Endothelial cell of umbilical vein (primary cell): ENCODE data around the gene PHC1. TPM values are rescaled to one million over a fixed set of nuclear protein-coding genes. Genes with fewer than 3 reads are reported as not detected.

Experiments used
- BruUV-seq: library from RNA; stranded (reverse); fragments of 400-500 nt; replicated peaks from 2 replicates; lab custom pipeline; 2021; lab: Mats Ljungman, UMichigan
- CTCF ChIA-PET: fragments of 300-600, 350-600 bp; sonication (Branson Sonifier 250); formaldehyde crosslinking; loops from one replicate; lab custom pipeline; 2021; ENCODE audit warnings: antibody characterized with exemption, inconsistent platforms; lab: Charles Lee
- POLR2A ChIA-PET: fragments of 300-600, 350-600 bp; sonication (Branson Sonifier 250); formaldehyde crosslinking; loops from one replicate; lab custom pipeline; 2021; ENCODE audit warnings: antibody characterized with exemption, inconsistent platforms; lab: Charles Lee
- DNase-seq: peaks from one replicate; pipeline ENCODE4 v3.0.0-alpha.2; 2011; ENCODE audit warnings: low read depth, low spot score
- FAIRE-seq: peaks from 2 replicates; lab custom pipeline; 2011; peaks lifted over from hg19 to GRCh38; lab: Jason Lieb, UNC
- H2AFZ ChIP-seq: 2 replicates; pipeline ENCODE4 v1.6.0; 2012; ENCODE audit warnings: low read depth, low read length, control low read depth, inconsistent platforms
- H3K27ac ChIP-seq: 2 replicates; pipeline ENCODE4 v1.5.1; 2011; ENCODE audit warnings: low read depth, mild to moderate bottlenecking, control low read depth, low read length, moderate library complexity; ENCODE audit not compliant: insufficient read depth
- H3K27me3 ChIP-seq, 2 experiments: 2 replicates each; pipeline versions ENCODE4 v1.6.0 to v1.6.1; 2011; ENCODE audit warnings: low read length in 2 of 2, mixed read lengths in 1 of 2; ENCODE audit not compliant: control insufficient read depth in 2 of 2, insufficient read depth in 2 of 2
- H3K36me3 ChIP-seq, 2 experiments: 2 replicates in 1 of 2; 3 replicates in 1 of 2; pipeline ENCODE4 v1.5.1; 2011; ENCODE audit warnings: low read length in 2 of 2, mild to moderate bottlenecking in 1 of 2, moderate library complexity in 1 of 2; ENCODE audit not compliant: control insufficient read depth in 2 of 2, insufficient read depth in 2 of 2; ENCODE audit errors: extremely low read depth in 1 of 2
- H3K4me1 ChIP-seq: 3 replicates; pipeline ENCODE4 v1.5.1; 2011; ENCODE audit warnings: mild to moderate bottlenecking, low read length; ENCODE audit not compliant: control insufficient read depth, insufficient read depth; ENCODE audit errors: extremely low read depth
- H3K4me2 ChIP-seq: 2 replicates; pipeline ENCODE4 v1.6.1; 2011; ENCODE audit warnings: low read length, control low read depth, mixed read lengths; ENCODE audit not compliant: insufficient read depth
- H3K4me3 ChIP-seq, 3 experiments: fragments of 200-600 bp in 1 of 3; sonication (generic), shearing (Covaris generic) in 1 of 3; replicated peaks in 1 of 3; 2 replicates each; pipeline ENCODE4 v1.5.1; 2011 to 2016; ENCODE audit warnings: control low read depth in 3 of 3, low read length in 3 of 3, mild to moderate bottlenecking in 2 of 3, inconsistent platforms in 1 of 3, low read depth in 1 of 3, moderate library complexity in 1 of 3; ENCODE audit not compliant: insufficient read depth in 1 of 3
- H3K79me2 ChIP-seq: 2 replicates; pipeline ENCODE4 v1.6.0; 2012; ENCODE audit warnings: low read length, inconsistent platforms; ENCODE audit not compliant: control insufficient read depth, insufficient read depth
- H3K9ac ChIP-seq: replicated peaks from 2 replicates; pipeline ENCODE3; 2011; ENCODE audit warnings: low read length, control low read depth; ENCODE audit not compliant: insufficient read depth; ENCODE audit errors: extremely low read depth
- H3K9me1 ChIP-seq: replicated peaks from 3 replicates; pipeline ENCODE4 v1.6.0; 2011; ENCODE audit warnings: mild to moderate bottlenecking, low read length; ENCODE audit not compliant: control insufficient read depth, insufficient read depth; ENCODE audit errors: extremely low read depth
- H3K9me3 ChIP-seq: replicated peaks from 2 replicates; pipeline ENCODE4 v1.5.1; 2012; ENCODE audit warnings: low read length, inconsistent platforms; ENCODE audit not compliant: control insufficient read depth, insufficient read depth
- H4K20me1 ChIP-seq: replicated peaks from 2 replicates; pipeline ENCODE3; 2011; ENCODE audit warnings: mild to moderate bottlenecking, low read length; ENCODE audit not compliant: control insufficient read depth, insufficient read depth; ENCODE audit errors: extremely low read depth
- EZH2 ChIP-seq: IDR thresholded peaks from 2 replicates; pipeline ENCODE4 v1.6.1; 2012; ENCODE audit warnings: borderline replicate concordance, low read depth, mild to moderate bottlenecking, moderate library complexity, low read length, inconsistent platforms; ENCODE audit not compliant: severe bottlenecking
- FOS ChIP-seq: IDR thresholded peaks from 2 replicates; pipeline ENCODE4 v1.6.1; 2011; ENCODE audit warnings: mild to moderate bottlenecking, low read length, moderate library complexity, borderline replicate concordance; ENCODE audit not compliant: insufficient read depth
- GATA2 ChIP-seq: IDR thresholded peaks from 2 replicates; pipeline ENCODE4 v1.7.0; 2011; ENCODE audit warnings: low read depth, mild to moderate bottlenecking, moderate library complexity, mixed read lengths, low read length; ENCODE audit not compliant: insufficient read length, insufficient read depth
- JUN ChIP-seq: IDR thresholded peaks from 2 replicates; pipeline ENCODE4 v1.6.1; 2011; ENCODE audit warnings: borderline replicate concordance, low read depth; ENCODE audit not compliant: insufficient read length, insufficient read depth
- MYC ChIP-seq: IDR thresholded peaks from one replicate; pipeline ENCODE4 v1.6.1; 2011; ENCODE audit warnings: mild to moderate bottlenecking, low read depth, low read length
- POLR2A ChIP-seq: IDR thresholded peaks from 2 replicates; pipeline ENCODE4 v1.6.1; 2012; ENCODE audit warnings: low read depth, mild to moderate bottlenecking, control low read depth, low read length
- POLR2AphosphoS5 ChIP-seq: IDR thresholded peaks from 2 replicates; pipeline ENCODE4 v1.6.1; 2012; ENCODE audit warnings: low read depth, mild to moderate bottlenecking, control low read depth, low read length, moderate library complexity; ENCODE audit not compliant: insufficient read depth
- dilution Hi-C: fragments of 300-500 bp; cut with MboI; formaldehyde crosslinking; loops from one replicate; pipeline ENCODE4 v1.15.0; 2019; ENCODE audit warnings: low sequenced_read_pairs; ENCODE audit not compliant: extremely low pct_ligation_motif_present
- intact Hi-C: fragments of 100-400 bp; cut with micrococcal nuclease; formaldehyde crosslinking; loops from one replicate; pipeline ENCODE4 v1.10.0; 2022
- polyA plus RNA-seq, 4 experiments: library from polyadenylated mRNA; depleted of rRNA in 3 of 4; stranded (reverse) in 3 of 4; unstranded in 1 of 4; fragments of >200 nt; gene quantifications; 2 replicates each; pipeline versions ENCODE4 v1.2.1 to v1.2.3, GENCODE V29; 2011 to 2012; ENCODE audit warnings: missing spikeins in 1 of 4
- total RNA-seq: library from RNA; stranded (reverse); gene quantifications from 2 replicates; pipeline ENCODE4 v1.2.3, GENCODE V29; 2021
- TF ChIP-seq, protein P1 (sequence below), 2 donors: IDR thresholded peaks; 1 replicate in 1 of 2; 2 replicates in 1 of 2; pipeline ENCODE4 v1.5.1; 2011; ENCODE audit warnings: low read length in 2 of 2, mild to moderate bottlenecking in 2 of 2, moderate library complexity in 2 of 2, control low read depth in 1 of 2, inconsistent platforms in 1 of 2, low read depth in 1 of 2; ENCODE audit not compliant: insufficient read depth in 1 of 2; ENCODE audit errors: extremely low read depth in 1 of 2
- TF ChIP-seq, protein P2 (sequence below): IDR thresholded peaks from 2 replicates; pipeline ENCODE4 v1.6.1; 2011; ENCODE audit not compliant: insufficient read depth, insufficient read length

Gene PHC1
- total and polyA plus RNA-seq, 2 donors (not counting 3 experiments of a cell fraction or from before 2014, with no cell fraction given): 37.3 to 66.3 TPM

DNA sequence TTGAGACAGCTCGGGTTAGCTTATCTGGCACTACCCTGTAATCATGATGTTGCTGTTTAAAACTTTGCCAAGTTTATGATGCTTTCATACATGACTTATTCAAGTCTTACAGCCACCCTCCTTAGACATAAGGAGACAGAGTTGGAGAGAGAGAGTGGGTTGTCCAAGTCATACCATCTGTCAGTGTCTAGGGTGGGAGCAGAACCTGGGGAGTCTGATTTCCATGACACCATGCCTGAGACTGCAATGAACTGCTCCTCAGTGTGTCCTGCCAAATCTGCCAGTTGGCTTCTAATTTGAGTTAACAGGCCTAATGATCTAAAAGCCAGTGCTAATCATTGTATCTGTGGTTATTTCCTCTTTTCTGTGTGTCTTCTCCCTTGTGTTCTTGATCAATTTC, 43.7 kb upstream of the PHC1 start:
- TF ChIP-seq, protein P1, sequence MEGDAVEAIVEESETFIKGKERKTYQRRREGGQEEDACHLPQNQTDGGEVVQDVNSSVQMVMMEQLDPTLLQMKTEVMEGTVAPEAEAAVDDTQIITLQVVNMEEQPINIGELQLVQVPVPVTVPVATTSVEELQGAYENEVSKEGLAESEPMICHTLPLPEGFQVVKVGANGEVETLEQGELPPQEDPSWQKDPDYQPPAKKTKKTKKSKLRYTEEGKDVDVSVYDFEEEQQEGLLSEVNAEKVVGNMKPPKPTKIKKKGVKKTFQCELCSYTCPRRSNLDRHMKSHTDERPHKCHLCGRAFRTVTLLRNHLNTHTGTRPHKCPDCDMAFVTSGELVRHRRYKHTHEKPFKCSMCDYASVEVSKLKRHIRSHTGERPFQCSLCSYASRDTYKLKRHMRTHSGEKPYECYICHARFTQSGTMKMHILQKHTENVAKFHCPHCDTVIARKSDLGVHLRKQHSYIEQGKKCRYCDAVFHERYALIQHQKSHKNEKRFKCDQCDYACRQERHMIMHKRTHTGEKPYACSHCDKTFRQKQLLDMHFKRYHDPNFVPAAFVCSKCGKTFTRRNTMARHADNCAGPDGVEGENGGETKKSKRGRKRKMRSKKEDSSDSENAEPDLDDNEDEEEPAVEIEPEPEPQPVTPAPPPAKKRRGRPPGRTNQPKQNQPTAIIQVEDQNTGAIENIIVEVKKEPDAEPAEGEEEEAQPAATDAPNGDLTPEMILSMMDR (IDR thresholded peaks at IDR 0.05; ENCODE audit: extremely low read depth in 1 of 2, insufficient read depth in 1 of 2, low read depth in 1 of 2, low read length in 2 of 2): no peak
- no peak for TF ChIP-seq EZH2
- TF ChIP-seq POLR2A: no peak
- H3K27me3 ChIP-seq: no peaks in the 10 kb centered on the region
- BruUV-seq: no TSS peak
- H3K4me1 ChIP-seq: no peaks in the 10 kb centered on the region
- dilution Hi-C loops (no loop called here), intact Hi-C loops (no loop called here)
- no peaks in the 10 kb centered on the region for H4K20me1 ChIP-seq
- no peaks in the 10 kb centered on the region for H3K79me2 ChIP-seq
- no peak overlapping the region for H3K4me2 ChIP-seq
- no peaks in the 10 kb centered on the region for H3K9me3 ChIP-seq
- no peaks in the 10 kb centered on the region for H3K9me1 ChIP-seq
- no peak overlapping the region for H3K27ac ChIP-seq
- no peak overlapping the region for H3K4me3 ChIP-seq
- FAIRE-seq: no peak
- ChIA-PET CTCF (interaction anchor here (3.3 kb wide), 1 partner anchor 20 kb away, joined by 13 read pairs; no protein-coding TSS in a partner anchor), POLR2A (no interaction called here)
- H3K36me3 ChIP-seq: no peaks in the 10 kb centered on the region
- no peak overlapping the region for H2AFZ ChIP-seq
- no peak overlapping the region for H3K9ac ChIP-seq
- DNase-seq: no peak

DNA sequence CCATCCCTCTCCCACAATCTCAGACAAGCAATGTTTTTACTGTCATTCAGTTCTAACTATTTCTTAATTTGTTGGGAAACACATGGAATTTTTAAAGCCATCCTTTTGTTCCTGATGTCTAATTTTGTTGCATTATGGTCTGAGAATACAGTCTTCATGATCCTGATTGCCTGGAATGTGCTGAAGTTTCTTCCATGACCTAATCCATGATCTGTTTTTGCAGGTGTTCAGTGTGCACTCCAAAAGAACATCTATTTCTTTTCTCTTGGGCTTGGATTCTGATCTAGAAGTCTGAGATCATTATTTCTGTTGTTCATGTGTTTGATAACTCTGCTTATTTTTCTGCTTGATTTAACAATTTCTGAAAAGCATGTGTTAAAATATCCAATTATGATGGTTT, 43.2 kb upstream of the PHC1 start:
- DNase-seq (no peak), FAIRE-seq (no peak)
- Histone ChIP-seq H3K9me1 (no peaks in the 10 kb centered on the region), H3K36me3 (no peaks in the 10 kb centered on the region), H3K79me2 (no peaks in the 10 kb centered on the region), H3K27ac (no peak overlapping the region), H2AFZ (no peak overlapping the region), H3K27me3 (no peaks in the 10 kb centered on the region), H3K9ac (no peak overlapping the region), H3K4me1 (no peaks in the 10 kb centered on the region), H3K4me3 (no peak overlapping the region), H4K20me1 (no peaks in the 10 kb centered on the region), H3K9me3 (no peaks in the 10 kb centered on the region), H3K4me2 (no peak overlapping the region)
- intact Hi-C loops: no loop called here
- TF ChIP-seq FOS (no peak), POLR2AphosphoS5 (no peak), POLR2A (no peak), EZH2 (no peak), GATA2 (no peak), MYC (no peak), JUN (no peak)
- TF ChIP-seq, protein P1 (IDR thresholded peaks at IDR 0.05; ENCODE audit: extremely low read depth in 1 of 2, insufficient read depth in 1 of 2, low read depth in 1 of 2, low read length in 2 of 2): no peak
- TF ChIP-seq, protein P2, sequence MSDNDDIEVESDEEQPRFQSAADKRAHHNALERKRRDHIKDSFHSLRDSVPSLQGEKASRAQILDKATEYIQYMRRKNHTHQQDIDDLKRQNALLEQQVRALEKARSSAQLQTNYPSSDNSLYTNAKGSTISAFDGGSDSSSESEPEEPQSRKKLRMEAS: no peak
- BruUV-seq: no TSS peak
- CTCF ChIA-PET: no interaction called here
- dilution Hi-C loops: no loop called here
- POLR2A ChIA-PET: no interaction called here
